LNCaP clone FGC (cell line): ENCODE measurements around the gene SFPQ.

Experiments used
- DNase-seq: peaks from one replicate; pipeline ENCODE4 v3.0.0-alpha.2; 2011; ENCODE audit warnings: low read depth
- H3K4me3 ChIP-seq: 2 replicates; pipeline ENCODE4 v1.5.1; 2011; ENCODE audit warnings: mild to moderate bottlenecking, low read depth, low read length, control low read depth
- TF ChIP-seq, protein P1 (sequence below): IDR thresholded peaks from 2 replicates; pipeline ENCODE4 v1.5.1; 2012; ENCODE audit warnings: mild to moderate bottlenecking; ENCODE audit not compliant: control insufficient read depth, insufficient read depth; ENCODE audit errors: extremely low read depth

The SFPQ gene

DNA sequence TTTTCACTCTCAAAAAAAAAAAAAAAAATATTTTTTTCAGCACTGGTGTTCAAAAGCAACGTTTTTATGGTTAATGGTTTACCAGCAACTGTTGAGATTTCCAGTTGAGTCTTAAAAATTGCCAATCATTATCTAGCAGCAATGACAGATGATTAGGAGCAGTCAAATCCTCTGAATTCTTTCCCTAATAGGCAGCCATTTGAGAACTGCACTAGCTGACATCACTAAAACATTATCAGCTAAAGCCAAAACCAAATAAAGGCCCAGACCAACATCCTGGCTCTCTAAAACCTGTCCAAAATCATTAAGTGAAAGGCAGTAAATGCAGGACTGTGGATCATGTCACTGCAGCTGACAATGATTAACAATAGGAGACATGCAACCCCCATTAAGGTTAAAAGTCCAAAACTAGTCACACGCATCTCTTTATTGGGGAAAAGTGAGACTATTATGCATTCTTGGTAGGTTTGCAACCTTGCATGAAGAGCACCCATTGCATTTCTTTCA is 14.0 kb downstream of the SFPQ start:
- no peak overlapping the region for H3K4me3 ChIP-seq
- no peak for DNase-seq
- TF ChIP-seq, protein P1, sequence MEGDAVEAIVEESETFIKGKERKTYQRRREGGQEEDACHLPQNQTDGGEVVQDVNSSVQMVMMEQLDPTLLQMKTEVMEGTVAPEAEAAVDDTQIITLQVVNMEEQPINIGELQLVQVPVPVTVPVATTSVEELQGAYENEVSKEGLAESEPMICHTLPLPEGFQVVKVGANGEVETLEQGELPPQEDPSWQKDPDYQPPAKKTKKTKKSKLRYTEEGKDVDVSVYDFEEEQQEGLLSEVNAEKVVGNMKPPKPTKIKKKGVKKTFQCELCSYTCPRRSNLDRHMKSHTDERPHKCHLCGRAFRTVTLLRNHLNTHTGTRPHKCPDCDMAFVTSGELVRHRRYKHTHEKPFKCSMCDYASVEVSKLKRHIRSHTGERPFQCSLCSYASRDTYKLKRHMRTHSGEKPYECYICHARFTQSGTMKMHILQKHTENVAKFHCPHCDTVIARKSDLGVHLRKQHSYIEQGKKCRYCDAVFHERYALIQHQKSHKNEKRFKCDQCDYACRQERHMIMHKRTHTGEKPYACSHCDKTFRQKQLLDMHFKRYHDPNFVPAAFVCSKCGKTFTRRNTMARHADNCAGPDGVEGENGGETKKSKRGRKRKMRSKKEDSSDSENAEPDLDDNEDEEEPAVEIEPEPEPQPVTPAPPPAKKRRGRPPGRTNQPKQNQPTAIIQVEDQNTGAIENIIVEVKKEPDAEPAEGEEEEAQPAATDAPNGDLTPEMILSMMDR, result no peak

GRCh38 chr1:35178295-35178695 is 14.7 kb downstream of the SFPQ start:
- TF ChIP-seq, protein P1, result no peak
- H3K4me3 ChIP-seq, result no peak overlapping the region
- no peak for DNase-seq

DNA sequence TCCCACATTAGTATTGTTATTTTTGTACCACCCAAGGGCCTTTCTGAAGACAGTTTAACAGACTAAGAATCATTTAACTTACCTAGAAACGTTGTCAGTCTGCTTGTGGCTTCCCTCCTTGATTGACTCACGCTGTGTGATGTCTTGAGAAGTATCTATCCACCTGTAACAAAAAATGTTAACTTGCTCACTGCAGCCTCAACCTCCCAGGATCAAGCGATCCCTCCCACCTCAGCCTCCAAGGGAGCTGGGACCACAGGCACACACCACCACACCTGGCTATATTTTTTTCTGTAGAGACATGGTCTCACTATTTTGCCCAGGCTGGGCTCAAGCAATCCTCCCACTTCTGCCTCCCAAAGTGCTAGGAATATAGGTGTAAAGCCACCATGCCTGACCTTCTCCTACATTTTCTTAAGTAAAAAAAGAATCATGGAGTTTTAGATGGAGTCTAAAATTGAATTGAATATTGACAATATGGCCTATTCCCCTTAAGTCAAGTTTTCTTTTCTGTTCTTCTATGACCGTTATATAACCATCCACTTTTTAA is 15.6 kb downstream of the SFPQ start:
- DNase-seq, result no peak
- TF ChIP-seq, protein P1, result no peak
- H3K4me3 ChIP-seq, result no peak overlapping the region

DNA sequence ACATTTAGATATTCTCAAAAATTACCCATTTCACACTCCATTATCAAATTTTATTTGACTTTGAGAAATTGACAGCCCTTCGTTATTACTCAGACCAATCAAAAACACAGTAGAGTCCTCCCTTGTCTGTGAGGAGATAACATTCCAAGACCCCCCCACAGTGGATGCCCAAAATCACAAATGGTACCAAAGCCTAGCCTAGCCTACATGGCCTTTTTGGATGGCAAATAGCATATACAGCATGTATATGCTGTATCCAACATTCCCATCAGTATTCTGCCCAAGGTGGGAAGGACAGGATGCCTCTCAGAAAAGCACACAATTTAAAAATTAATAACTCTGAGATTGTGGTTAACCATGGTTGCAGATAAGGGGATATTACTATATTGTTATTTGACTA is 17.3 kb downstream of the SFPQ start:
- DNase-seq, result no peak
- no peak overlapping the region for H3K4me3 ChIP-seq
- TF ChIP-seq, protein P1, result no peak

DNA sequence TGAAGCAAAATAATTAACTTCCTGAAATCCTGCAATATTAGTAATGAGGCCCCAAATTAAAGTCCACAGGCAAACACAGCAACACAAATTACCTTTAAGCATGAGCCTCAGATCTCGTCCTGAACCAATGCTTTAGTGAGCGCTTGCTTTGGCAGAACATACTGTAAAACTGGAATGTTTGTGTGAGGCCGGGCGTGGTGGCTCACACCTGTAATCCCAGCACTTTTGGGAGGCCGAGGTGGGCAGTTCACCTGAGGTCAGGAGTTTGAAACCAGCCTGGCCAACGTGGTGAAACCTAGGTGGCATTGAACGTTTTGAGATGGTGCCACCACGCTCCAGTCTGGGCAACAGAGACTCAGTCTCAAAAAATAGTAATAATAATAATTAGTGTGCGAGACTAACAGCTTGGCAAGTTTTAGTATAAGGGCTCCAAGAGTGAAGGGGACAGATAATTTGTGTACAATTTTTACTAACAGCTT is 17.8 kb downstream of the SFPQ start:
- no peak overlapping the region for H3K4me3 ChIP-seq
- TF ChIP-seq, protein P1, result no peak
- no peak for DNase-seq

DNA sequence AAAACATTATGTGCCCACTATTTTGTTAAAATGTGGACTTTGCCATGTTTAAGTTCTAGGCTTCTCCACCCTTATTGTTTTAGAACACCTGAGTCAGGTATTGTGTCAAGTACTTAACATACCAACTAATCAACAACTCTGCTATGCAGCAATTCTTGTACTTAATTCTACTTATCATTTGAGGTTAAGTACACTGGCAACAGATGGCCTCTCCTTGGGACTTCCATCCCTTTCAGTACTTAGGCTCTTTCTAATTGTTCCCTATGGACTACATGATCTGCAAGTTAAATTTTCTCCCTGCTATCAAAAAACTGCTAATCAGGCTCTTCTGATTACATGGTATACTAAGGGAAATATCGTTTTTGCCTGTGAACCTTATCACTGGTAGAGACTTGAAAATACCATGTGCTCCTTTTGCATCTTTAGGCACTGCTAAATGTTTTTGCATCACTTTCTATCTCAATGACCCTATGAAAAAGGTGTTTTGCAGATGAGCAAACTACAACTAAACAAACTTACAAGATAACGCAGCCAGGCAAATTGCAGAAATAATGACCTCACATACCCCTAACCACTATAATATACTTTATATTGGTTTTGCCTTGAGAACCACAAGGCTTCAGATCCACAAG is 18.9 kb downstream of the SFPQ start:
- H3K4me3 ChIP-seq, result no peak overlapping the region
- TF ChIP-seq, protein P1, result no peak
- no peak for DNase-seq

- DNase-seq, result no peak
- TF ChIP-seq, protein P1, result no peak
- H3K4me3 ChIP-seq, result no peak overlapping the region
Observed at GRCh38 chr1:35173491-35173890, 19.5 kb downstream of the SFPQ start.
